ENCODE data around the gene HIGD1A.

The HIGD1A gene

GRCh38 chr3:42804106-42804830 is at the start of gene HIGD1A:
TSS of gene HIGD1A (minus strand) at chr3:42804490. CDS start at chr3:42794253, 10,237 bp downstream.
- DNase-seq = peak; percentile 96

- no peak for DNase-seq
Measured at GRCh38 chr3:42853739-42854302, 49.5 kb upstream of the HIGD1A start.

- DNase-seq = no peak
Measured at GRCh38 chr3:42853056-42853455, 48.8 kb upstream of the HIGD1A start.

- DNase-seq = no peak
Measured at GRCh38 chr3:42852441-42852840, 48.2 kb upstream of the HIGD1A start.

- DNase-seq = no peak
Measured at GRCh38 chr3:42851228-42851834, 47.0 kb upstream of the HIGD1A start.

GRCh38 chr3:42850263-42850662 is 46.0 kb upstream of the HIGD1A start:
- no peak for DNase-seq

GRCh38 chr3:42849017-42849416 is 44.7 kb upstream of the HIGD1A start:
- no peak for DNase-seq

GRCh38 chr3:42847731-42848130 is 43.4 kb upstream of the HIGD1A start:
- DNase-seq = no peak

- DNase-seq = no peak
Measured at GRCh38 chr3:42846685-42847522, 42.6 kb upstream of the HIGD1A start.

- DNase-seq = no peak
Measured at GRCh38 chr3:42844815-42845214, 40.5 kb upstream of the HIGD1A start.

- no peak for DNase-seq
Measured at GRCh38 chr3:42844412-42844713, 40.1 kb upstream of the HIGD1A start.

GRCh38 chr3:42843713-42844411 is 39.6 kb upstream of the HIGD1A start:
- DNase-seq = no peak

- no peak for DNase-seq
Measured at GRCh38 chr3:42841332-42841731, 37.0 kb upstream of the HIGD1A start.

GRCh38 chr3:42839616-42840015 is 35.3 kb upstream of the HIGD1A start:
- DNase-seq = peak; percentile 50

GRCh38 chr3:42838571-42838970 is 34.3 kb upstream of the HIGD1A start:
- no peak for DNase-seq

- no peak for DNase-seq
Measured at GRCh38 chr3:42836150-42837123, 32.1 kb upstream of the HIGD1A start.

- DNase-seq = peak; percentile 52
Measured at GRCh38 chr3:42831321-42831713, 27.0 kb upstream of the HIGD1A start.

GRCh38 chr3:42830437-42831320 is 26.4 kb upstream of the HIGD1A start:
- no peak for DNase-seq

- no peak for DNase-seq
Measured at GRCh38 chr3:42829628-42830436, 25.5 kb upstream of the HIGD1A start.

Data from retina (tissue), 1 donor.